AG04450 (cell line): ENCODE data around the gene ZNF195. TPM values are rescaled to one million over a fixed set of nuclear protein-coding genes. Genes with fewer than 3 reads are reported as not detected.

Source experiments
- CTCF ChIA-PET: fragments of 300-600, 350-600 bp; formaldehyde crosslinking; extraction: SDS; loops from one replicate; lab custom pipeline; 2022; ENCODE audit warnings: antibody characterized with exemption, inconsistent platforms; lab: Charles Lee
- POLR2A ChIA-PET: fragments of 350-600 bp; formaldehyde crosslinking; extraction: SDS; loops from one replicate; lab custom pipeline; 2021; ENCODE audit warnings: antibody characterized with exemption, inconsistent platforms; lab: Yijun Ruan, JAX
- DNase-seq: peaks from one replicate; pipeline ENCODE4 v3.0.0-alpha.2; 2011; ENCODE audit warnings: low read depth, low spot score
- H3K27ac ChIP-seq: one replicate; pipeline ENCODE4 v1.5.1; 2012; ENCODE audit warnings: low read depth, low read length, control low read depth
- H3K27me3 ChIP-seq: one replicate; pipeline ENCODE4 v1.6.0; 2012; ENCODE audit warnings: low read length; ENCODE audit not compliant: control insufficient read depth, insufficient read depth
- H3K4me3 ChIP-seq: 2 replicates; pipeline ENCODE4 v1.5.1; 2011; ENCODE audit warnings: mild to moderate bottlenecking, low read depth, low read length, control low read depth
- H3K9me3 ChIP-seq: 2 replicates; pipeline ENCODE4 v1.5.1; 2012; ENCODE audit warnings: low read length; ENCODE audit not compliant: control insufficient read depth, insufficient read depth
- CTCF ChIP-seq: IDR thresholded peaks from 2 replicates; pipeline ENCODE4 v1.5.1; 2011; ENCODE audit warnings: low read depth, low read length, control low read depth, inconsistent platforms
- polyA plus RNA-seq: library from polyadenylated mRNA; depleted of rRNA; stranded (reverse); fragments of >200 nt; gene quantifications from 2 replicates; pipeline ENCODE4 v1.2.3, GENCODE V29; 2011

ZNF195 gene
- polyA plus RNA-seq, 1 experiment = 14.5 TPM

DNA sequence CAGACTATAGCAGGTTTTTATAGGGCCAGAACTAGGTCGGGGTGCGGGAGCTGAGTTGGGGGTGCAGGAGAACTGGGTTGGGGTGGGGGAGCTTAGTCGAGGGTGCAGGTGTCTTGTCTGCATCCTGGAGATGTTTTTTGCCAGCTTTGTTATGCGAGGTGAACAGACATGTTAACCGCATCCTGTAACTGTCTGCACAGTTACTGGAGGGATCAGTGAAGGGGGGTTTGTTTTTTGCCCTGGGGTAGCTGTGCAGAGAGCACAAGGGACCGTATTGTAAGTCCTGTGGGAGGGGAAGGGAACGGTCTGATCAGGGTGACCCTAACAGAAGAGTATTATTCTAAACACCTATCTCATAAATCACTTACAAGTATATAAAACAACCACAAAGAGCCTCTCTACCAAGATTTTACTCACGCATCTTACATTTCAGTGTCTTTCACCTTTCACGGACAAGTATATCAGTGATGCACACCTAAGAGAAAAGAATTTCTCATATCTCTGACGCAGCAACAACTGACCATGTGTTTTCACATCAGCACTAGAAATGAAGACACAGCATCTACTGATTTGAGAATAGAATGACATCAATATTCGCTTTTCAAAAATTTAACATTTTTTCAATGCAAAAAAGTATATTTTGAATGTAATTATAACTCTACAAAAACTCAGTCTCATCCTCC is 20.8 kb downstream of the ZNF195 start:
- Histone ChIP-seq H3K27ac (no peak overlapping the region), H3K4me3 (no peak overlapping the region), H3K27me3 (no peaks in the 10 kb centered on the region), H3K9me3 (peaks cover 61% of the 10 kb centered on the region)
- no peak for TF ChIP-seq CTCF
- ChIA-PET CTCF (no interaction called here), POLR2A (no interaction called here)
- DNase-seq = no peak

DNA sequence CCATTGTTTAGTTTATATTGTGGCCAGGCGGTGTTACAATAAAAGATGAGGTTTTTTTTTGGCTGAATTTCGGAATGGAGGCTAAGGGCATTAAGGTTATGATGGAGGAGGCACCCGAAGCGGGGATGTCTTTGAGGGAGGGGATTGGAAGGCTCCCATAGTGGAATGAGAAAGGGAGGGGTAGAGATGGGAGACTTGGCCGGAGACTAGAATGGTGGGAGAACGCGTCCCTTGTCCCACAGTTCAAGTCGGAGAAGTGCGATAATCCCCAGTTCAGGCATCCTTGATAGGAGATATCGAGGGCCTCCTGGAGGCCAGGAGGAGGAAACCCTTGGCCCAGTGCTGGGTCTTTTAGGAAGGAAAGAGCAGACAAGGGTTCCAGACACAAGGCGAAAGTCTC is 21.6 kb downstream of the ZNF195 start:
- DNase-seq = no peak
- ChIA-PET CTCF (no interaction called here), POLR2A (no interaction called here)
- no peak for TF ChIP-seq CTCF
- no peak overlapping the region for H3K4me3 ChIP-seq
- H3K27ac ChIP-seq = no peak overlapping the region
- peaks cover 66% of the 10 kb centered on the region for H3K9me3 ChIP-seq
- no peaks in the 10 kb centered on the region for H3K27me3 ChIP-seq

GRCh38 chr11:3356858-3357257 is 22.1 kb downstream of the ZNF195 start:
- Histone ChIP-seq H3K27me3 (no peaks in the 10 kb centered on the region), H3K9me3 (peaks cover 69% of the 10 kb centered on the region), H3K27ac (no peak overlapping the region), H3K4me3 (no peak overlapping the region)
- ChIA-PET CTCF (no interaction called here), POLR2A (no interaction called here)
- no peak for TF ChIP-seq CTCF
- DNase-seq = no peak

- CTCF ChIA-PET = interaction anchor here (0.7 kb wide), 1 partner anchor 213 kb away, joined by 3 read pairs; no protein-coding TSS in a partner anchor
- no peaks in the 10 kb centered on the region for H3K27me3 ChIP-seq
- no peak overlapping the region for H3K4me3 ChIP-seq
- no peak overlapping the region for H3K27ac ChIP-seq
- DNase-seq = no peak
- no peak for TF ChIP-seq CTCF
- POLR2A ChIA-PET = no interaction called here
- H3K9me3 ChIP-seq = peaks cover 56% of the 10 kb centered on the region
These were observed 25.9 kb downstream of the ZNF195 start for GRCh38 chr11:3353066-3353465.

- POLR2A ChIA-PET = no interaction called here
- DNase-seq = no peak
- Histone ChIP-seq H3K27me3 (no peaks in the 10 kb centered on the region), H3K9me3 (peaks cover 14% of the 10 kb centered on the region), H3K4me3 (no peak overlapping the region), H3K27ac (no peak overlapping the region)
- CTCF ChIA-PET = no interaction called here
- no peak for TF ChIP-seq CTCF
These were observed 31.8 kb downstream of the ZNF195 start for GRCh38 chr11:3347127-3347526.
